Chondrocyte (in vitro differentiated cells): ENCODE data around the gene ARL8B. TPM values are rescaled to one million over a fixed set of nuclear protein-coding genes. Genes with fewer than 3 reads are reported as not detected.

Experiments
- DNase-seq: peaks from one replicate; pipeline ENCODE4 v3.0.0; 2021; ENCODE audit warnings: mixed read lengths, low spot score
- H3K27ac Mint-ChIP-seq: one replicate; pipeline ENCODE4 v1.8.0; 2021; ENCODE audit warnings: mild to moderate bottlenecking, moderate library complexity, mixed read lengths; ENCODE audit not compliant: unreplicated experiment
- H3K27me3 Mint-ChIP-seq: 2 replicates; pipeline ENCODE4 v1.8.0; 2021; ENCODE audit warnings: low read depth, mixed read lengths
- H3K36me3 Mint-ChIP-seq: 2 replicates; pipeline ENCODE4 v1.8.0; 2021; ENCODE audit warnings: low read depth, mixed read lengths
- H3K4me1 Mint-ChIP-seq: 2 replicates; pipeline ENCODE4 v1.8.0; 2021; ENCODE audit warnings: low read depth, mild to moderate bottlenecking, mixed read lengths
- H3K4me3 Mint-ChIP-seq: one replicate; pipeline ENCODE4 v1.8.0; 2021; ENCODE audit warnings: mild to moderate bottlenecking, moderate library complexity, mixed read lengths; ENCODE audit not compliant: unreplicated experiment
- H3K9me3 Mint-ChIP-seq: 2 replicates; pipeline ENCODE4 v1.8.0; 2021; ENCODE audit warnings: low read depth, mixed read lengths
- CTCF ChIP-seq: fragments of 200-600 bp; sonication (generic); IDR thresholded peaks from 2 replicates; pipeline ENCODE4 v1.5.0; 2021; ENCODE audit warnings: antibody characterized with exemption, mild to moderate bottlenecking, moderate library complexity
- total RNA-seq: library from RNA; stranded (reverse); gene quantifications from 3 replicates; pipeline ENCODE4 v1.2.1, GENCODE V29; 2021

The ARL8B gene
- total RNA-seq, 1 donor from 2014 or later = 65.8 TPM

- no peaks in the 10 kb centered on the region for H3K9me3 Mint-ChIP-seq
- no peak overlapping the region for H3K4me3 Mint-ChIP-seq
- no peak for TF ChIP-seq CTCF
- no peak overlapping the region for H3K27ac Mint-ChIP-seq
- no peaks in the 10 kb centered on the region for H3K36me3 Mint-ChIP-seq
- H3K27me3 Mint-ChIP-seq = no peaks in the 10 kb centered on the region
- no peak for DNase-seq
- H3K4me1 Mint-ChIP-seq = peaks cover 43% of the 10 kb centered on the region
These were observed 38.2 kb downstream of the ARL8B start for GRCh38 chr3:5160321-5160720.

DNA sequence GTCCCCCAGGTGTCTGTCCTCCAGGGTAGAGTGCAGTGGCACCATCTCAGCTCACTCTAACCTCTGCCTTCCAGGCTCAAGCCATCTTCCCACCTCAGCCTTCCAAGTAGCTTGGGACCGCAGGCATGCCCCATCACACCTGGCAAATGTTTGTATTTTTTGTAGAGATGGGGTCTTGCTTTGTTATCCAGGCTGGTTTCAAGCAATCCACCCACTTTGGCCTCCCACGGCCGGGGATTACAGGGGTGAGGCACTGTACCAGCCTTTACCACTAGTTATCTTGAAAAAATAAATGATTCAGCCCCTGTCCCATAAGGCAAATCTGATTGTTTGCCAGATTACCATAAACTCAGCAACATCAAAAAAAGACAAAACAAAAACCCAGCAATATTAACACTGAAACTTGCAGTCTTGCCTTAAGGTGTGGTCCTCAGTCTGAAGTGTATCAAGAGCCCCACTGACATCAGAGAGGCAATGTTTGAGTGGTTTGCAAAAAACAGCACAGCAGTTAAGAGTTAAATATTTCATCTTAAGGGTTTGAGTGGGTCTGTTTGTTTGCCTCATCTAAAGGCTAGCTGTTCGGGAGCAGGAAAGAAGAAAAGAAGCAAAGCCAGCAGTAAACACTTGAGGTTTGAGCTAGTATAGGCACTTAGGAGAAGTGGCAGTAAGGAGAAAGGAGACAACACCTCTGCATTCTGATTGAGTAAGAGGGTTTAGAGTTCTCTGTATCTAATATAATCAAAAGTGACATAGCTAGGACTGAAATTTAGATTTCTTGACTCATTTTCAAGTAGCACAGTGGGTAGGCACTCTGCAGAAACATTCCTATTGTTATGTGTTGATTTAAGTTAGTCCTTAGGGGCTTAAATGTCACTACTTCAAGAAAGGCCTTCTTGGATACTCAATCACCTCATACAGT lies 39.1 kb downstream of the ARL8B start:
- H3K4me3 Mint-ChIP-seq = no peak overlapping the region
- H3K36me3 Mint-ChIP-seq = no peaks in the 10 kb centered on the region
- no peaks in the 10 kb centered on the region for H3K9me3 Mint-ChIP-seq
- no peak for TF ChIP-seq CTCF
- peak overlapping the region; percentile 41 for H3K27ac Mint-ChIP-seq
- no peaks in the 10 kb centered on the region for H3K27me3 Mint-ChIP-seq
- DNase-seq = no peak
- H3K4me1 Mint-ChIP-seq = peaks cover 35% of the 10 kb centered on the region

GRCh38 chr3:5162102-5162501 lies 40.0 kb downstream of the ARL8B start:
- Mint-ChIP-seq H3K27ac (peak overlapping the region; percentile 41), H3K4me1 (peaks cover 30% of the 10 kb centered on the region), H3K4me3 (no peak overlapping the region), H3K27me3 (no peaks in the 10 kb centered on the region), H3K36me3 (no peaks in the 10 kb centered on the region), H3K9me3 (no peaks in the 10 kb centered on the region)
- no peak for TF ChIP-seq CTCF
- no peak for DNase-seq

- no peaks in the 10 kb centered on the region for H3K36me3 Mint-ChIP-seq
- no peaks in the 10 kb centered on the region for H3K27me3 Mint-ChIP-seq
- no peaks in the 10 kb centered on the region for H3K9me3 Mint-ChIP-seq
- TF ChIP-seq CTCF = no peak
- H3K4me1 Mint-ChIP-seq = peaks cover 32% of the 10 kb centered on the region
- H3K4me3 Mint-ChIP-seq = no peak overlapping the region
- DNase-seq = no peak
- H3K27ac Mint-ChIP-seq = no peak overlapping the region
These were observed 43.6 kb downstream of the ARL8B start for GRCh38 chr3:5165698-5166097.

DNA sequence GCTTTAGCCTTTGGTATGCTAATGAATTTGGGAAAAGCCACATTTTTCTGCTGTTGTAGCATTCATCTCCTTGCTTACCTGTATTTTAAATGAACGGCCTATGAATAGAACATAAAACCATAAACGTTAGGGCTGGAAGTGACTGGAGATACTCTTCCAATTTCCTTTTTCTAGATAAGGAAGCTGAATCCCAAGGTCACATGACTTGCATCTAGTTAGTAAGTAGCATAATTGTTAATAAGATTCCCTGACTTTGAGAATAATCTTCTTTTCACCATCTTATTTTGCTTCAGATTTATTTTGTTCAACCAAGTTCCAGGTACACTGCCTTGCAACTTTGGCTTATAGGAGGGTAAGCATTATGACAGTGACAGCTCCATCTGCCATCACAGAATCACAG lies 44.8 kb downstream of the ARL8B start:
- no peak for DNase-seq
- no peak overlapping the region for H3K4me3 Mint-ChIP-seq
- no peaks in the 10 kb centered on the region for H3K36me3 Mint-ChIP-seq
- H3K9me3 Mint-ChIP-seq = no peaks in the 10 kb centered on the region
- no peaks in the 10 kb centered on the region for H3K27me3 Mint-ChIP-seq
- H3K4me1 Mint-ChIP-seq = peaks cover 21% of the 10 kb centered on the region
- H3K27ac Mint-ChIP-seq = no peak overlapping the region
- no peak for TF ChIP-seq CTCF
